ENCODE data around the gene ABCC5. TPM values are rescaled to one million over a fixed set of nuclear protein-coding genes. Genes with fewer than 3 reads are reported as not detected.
"Not testable (repeated sequence)": the region's sequence is repeated elsewhere in the genome, so short reads cannot be mapped to it uniquely, and the experiment has no call there.

Gene ABCC5
- total RNA-seq, 1 donor, result 18.3 TPM

DNA sequence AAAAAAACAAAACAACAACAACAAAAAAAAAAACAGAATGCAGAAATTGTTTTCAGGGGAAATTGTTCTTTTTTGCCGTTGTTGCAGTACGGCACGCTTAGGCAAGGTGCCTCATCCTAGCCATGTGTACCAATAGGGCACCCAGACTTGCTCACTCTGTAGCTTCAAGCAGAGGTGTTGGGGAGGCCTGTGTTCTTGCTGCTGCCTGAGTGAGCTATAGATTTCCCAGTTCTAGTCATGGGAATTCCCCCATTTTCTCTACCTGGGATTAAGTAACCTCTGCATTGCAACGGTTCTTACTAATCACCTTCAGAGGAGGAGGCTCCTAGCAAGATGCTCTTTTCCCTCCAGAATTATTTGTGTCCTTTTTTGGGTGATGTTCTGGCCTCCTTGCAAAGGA is 120.1 kb downstream of the ABCC5 start:
- DNase-seq (ENCODE audit: low read depth in 2 of 3, low spot score in 2 of 3), result no peak

DNA sequence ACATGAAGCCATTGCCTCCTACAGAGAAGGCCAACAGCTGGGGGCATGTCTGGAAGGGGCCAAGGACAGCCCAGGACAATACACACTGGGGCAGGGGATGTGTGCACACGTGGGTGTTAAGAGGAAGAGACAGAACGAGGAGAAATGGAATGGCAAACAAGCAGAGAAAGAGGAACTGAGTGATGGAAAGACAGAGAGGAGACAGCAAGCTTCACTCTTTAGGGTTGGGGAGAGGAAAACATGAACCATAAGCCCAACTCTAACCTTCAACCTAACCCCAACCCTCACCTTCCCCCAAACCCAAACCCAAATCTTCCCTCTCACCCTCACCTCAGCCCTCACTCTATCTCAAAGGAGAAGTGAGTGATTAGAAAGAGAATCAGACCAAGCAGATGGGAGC is 121.1 kb downstream of the ABCC5 start:
- no peak for DNase-seq (ENCODE audit: low read depth in 2 of 3, low spot score in 2 of 3)

DNA sequence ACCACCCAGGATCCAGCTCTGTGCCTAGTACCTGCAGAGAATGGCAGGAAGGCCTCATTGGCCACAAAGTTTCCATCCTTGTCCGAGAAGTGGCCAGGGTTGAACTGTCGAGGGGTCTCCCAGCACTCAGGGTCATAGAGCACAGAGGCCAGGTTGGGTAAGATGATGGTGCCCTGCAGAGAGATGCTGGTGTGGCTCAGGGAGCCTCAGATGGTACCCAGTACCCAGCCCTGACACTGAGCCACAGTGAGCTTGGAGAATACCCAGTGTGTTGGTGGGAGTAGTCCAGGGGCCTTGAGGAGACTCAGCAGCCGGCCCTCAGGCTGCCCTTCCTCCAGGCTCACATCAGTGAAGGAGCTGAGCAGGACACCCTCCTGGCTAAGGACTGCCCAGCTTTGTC is 121.5 kb downstream of the ABCC5 start:
- DNase-seq (ENCODE audit: low read depth in 2 of 3, low spot score in 2 of 3), result no peak

DNA sequence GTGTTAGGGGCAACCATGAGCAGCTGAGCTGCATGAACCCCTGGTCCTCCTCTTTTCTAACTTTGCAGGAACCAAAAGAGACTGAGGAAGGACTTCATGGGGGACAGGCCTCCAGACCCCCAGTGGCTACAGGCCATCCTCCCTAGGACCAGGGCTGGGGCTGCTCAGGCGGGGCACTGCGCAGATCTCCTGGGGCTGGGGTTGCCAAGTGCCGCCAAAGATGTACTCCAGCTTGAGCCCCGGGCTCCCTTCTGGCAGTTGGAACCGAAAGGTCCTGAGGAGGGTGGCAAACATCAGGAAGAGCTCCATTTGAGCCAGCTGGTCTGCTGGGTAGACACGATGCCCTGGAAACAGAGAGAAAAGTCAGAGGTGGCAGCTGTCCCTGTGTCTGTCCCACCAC is 121.9 kb downstream of the ABCC5 start:
- DNase-seq (ENCODE audit: low read depth in 2 of 3, low spot score in 2 of 3), result no peak

DNA sequence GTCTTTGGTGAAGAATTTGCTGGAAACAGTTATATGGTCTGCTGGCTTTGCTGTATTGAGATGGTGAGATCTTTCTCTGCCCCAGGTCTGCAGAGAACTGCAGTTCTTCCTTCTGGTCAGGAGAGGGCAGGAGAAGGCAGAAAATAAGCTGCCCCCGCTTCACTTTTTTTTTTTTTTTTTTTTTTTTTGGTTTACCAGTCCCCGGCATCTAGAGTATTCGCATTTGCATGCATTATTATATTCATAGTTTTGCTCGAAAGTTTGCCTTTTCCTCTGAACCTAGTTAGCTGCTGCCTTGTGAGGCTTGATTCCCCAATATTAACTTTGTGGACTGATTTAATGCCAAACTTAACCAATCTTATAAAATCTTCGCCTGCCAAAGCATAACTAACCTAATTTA is 122.4 kb downstream of the ABCC5 start:
- peak; percentile 14 to 71 (median 48) for DNase-seq (ENCODE audit: low read depth in 2 of 3, low spot score in 2 of 3)

DNA sequence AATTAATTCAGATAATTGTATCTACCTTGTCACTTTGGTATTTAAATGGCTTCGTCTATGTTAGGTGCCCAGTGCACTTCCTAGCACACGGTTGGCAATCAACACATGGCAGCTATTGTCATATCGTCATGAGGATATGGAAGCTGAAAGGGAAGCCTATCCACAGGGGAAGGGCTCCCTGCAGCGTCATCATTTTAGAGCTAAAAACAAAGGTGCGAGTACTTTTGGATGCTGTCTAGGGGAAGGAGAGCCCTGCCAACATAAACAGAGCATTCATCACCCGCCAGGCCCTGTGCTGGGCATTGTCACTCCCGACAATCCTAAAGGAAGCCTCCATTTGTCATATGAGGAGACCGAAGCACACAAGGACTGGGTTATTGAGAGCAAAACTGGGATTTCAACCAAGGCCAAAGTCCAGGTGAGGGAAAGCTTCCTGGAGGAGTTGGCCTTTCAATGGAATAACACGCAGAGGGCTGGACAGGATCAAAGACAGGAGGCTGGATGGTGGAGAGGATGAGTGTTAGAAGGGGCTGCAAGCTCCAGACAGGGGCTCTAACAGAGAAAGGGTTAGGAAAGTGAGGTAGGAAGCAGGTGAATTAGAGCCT is 125.0 kb downstream of the ABCC5 start:
- DNase-seq (ENCODE audit: low read depth in 2 of 3, low spot score in 2 of 3), result no peak

DNA sequence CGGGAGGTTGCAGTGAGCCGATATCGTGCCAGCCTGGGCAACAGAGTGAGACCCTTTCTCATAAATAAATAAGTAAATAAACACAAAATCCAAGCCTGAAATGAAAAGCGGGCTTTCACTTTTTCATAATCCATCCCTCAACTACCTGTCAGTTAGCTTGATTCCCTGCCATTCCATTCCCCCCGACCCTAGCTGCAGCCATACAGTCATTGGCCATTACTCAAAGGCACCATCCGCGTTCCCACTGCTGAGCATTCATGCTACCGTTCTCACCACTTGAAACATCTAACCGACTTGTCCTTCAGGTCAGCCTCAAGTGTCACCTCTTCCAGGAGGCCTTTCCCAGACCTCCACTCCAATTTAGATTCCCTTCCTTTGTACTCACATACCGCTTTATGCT is 131.9 kb downstream of the ABCC5 start:
- no peak for DNase-seq (ENCODE audit: low read depth in 2 of 3, low spot score in 2 of 3)

DNA sequence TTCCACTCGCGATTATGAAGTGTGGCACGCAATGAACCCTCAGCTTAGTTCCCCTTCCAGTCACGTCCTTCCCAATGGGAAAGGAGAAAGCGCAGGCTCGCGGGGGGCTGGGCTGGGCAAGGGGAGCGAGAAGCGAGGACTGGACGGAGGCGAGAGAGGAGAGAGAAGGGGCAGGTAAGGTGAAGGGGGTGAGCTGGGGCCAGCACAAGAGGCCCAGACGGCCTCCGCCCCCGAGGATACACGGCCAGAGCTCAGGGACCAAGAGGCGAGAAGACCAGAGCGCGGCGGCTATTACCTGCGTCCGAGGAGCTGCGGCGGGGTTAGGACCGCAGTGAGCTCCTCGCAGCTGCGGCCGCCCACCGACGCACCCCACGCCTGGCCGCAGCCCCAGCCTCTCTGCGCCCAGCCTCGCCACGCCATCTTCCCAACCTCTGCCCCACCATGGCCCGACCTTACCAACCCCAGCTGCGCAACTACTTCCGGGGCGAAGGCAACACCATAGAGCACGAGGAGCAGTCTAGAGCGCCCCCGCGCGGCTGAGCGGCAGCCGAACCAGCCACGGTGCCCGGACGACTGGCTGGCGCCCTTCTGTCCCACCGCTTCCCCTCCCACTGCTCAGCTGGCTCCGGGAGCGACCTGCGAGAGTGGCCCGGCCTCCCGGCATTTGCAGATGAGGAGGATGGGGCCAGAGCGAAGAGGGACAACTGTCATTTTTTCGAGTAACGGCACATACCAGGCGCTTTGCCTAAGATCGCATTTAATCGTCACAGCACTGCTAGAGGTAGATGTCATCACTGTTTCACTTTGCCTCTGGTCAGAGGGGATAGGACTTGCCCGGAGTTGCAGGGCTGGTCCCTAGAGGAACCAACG is 133.0 kb downstream of the ABCC5 start, which contains the start of gene PARL:
PARL (minus strand) TSS at position 454 of the 870 bp plus-strand sequence; CDS start at position 420, 34 bp downstream.
- peak; percentile 91 to 96 (median 94) for DNase-seq (ENCODE audit: low read depth in 2 of 3, low spot score in 2 of 3)

DNA sequence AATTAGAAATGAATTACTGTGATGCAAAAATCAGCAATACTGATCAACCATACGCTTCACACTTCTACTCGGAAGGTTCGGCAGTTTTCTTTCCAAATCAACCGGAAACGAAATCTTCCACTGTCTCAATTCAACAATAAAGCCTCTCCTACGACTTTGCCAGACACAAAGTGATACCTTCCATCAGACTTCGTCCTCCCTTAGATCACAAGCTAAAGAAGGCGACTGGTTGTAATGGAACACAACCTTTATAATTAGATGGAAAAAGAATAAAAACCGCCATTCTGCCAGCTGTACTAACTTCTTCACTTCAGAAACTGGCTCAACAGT is 133.6 kb downstream of the ABCC5 start:
- DNase-seq (ENCODE audit: low read depth in 2 of 3, low spot score in 2 of 3), result peak in 1 of 3 donors; percentile 19

DNA sequence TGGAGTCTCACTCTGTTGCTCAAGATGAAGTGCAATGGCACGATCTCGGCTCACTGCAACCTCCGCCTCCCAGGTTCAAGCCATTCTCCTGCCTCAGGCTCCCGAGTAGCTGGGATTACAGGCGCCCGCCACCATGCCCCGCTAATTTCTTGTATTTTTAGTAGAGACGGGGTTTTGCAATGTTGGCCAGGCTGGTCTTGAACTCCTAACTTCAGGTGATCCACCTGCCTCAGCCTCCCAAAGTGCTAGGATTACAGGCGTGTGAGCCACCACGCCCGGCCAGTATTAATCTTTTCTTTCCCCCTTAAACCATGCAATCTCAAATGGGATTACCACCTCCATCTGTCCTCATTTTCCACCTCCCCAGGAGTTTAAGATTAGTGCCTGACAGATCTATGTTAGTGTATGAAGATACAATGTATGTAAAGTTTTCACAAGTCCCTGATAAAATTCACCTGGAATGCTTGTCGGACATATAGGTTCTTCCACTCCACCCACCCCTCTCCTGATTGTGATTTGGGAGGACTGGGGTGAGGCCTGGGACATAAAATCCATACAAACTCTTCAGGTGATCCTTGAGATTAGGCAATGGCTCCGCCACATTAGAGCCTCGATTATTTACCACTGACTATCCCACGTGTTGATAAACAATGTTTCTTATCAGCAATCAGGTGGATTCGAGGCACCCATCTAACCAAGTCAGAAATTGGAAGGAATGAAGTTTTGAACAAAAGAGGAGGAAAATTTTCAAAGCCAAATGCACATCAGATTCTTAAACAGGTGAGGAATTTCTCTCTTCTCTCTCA is 134.2 kb downstream of the ABCC5 start:
- no peak for DNase-seq (ENCODE audit: low read depth in 2 of 3, low spot score in 2 of 3)

DNA sequence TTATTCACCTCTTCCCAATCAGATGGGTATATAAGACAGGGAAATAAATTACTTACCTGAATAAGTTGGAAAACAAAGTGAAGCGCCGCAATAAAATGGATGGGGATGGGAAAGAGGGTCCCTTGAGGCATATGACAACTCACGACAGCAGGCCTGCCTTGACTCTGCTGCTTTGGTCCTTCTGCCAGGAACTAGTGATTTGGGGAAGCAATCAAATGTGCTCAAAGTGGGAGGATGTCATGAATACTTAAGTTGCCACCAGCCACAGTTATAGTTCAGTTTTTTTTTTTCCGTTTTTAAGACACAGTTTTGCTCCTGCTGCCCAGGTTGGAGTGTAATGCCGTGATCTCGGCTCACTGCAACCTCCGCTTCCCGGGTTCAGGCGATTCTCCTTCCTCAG is 137.6 kb downstream of the ABCC5 start:
- DNase-seq (ENCODE audit: low read depth in 2 of 3, low spot score in 2 of 3), result no peak

DNA sequence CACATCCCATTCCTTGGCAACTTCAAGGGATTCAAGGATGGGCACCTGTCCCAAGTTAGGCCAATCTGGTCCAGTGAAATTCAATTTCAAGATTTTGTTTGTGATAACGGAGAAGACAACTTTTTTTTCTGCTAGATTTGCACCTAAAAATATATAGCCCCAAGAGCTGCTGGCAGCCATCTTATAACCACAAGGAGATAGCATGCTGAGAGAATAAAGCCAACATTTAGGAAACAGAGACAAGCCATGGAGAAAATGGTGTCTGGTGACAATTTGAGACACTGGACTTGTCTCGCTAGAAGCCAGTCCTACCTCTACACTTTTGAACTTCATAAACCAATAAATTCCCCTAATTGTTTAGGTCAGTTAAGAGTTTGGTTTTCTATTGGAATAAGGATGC is 138.4 kb downstream of the ABCC5 start:
- no peak for DNase-seq (ENCODE audit: low read depth in 2 of 3, low spot score in 2 of 3)

DNA sequence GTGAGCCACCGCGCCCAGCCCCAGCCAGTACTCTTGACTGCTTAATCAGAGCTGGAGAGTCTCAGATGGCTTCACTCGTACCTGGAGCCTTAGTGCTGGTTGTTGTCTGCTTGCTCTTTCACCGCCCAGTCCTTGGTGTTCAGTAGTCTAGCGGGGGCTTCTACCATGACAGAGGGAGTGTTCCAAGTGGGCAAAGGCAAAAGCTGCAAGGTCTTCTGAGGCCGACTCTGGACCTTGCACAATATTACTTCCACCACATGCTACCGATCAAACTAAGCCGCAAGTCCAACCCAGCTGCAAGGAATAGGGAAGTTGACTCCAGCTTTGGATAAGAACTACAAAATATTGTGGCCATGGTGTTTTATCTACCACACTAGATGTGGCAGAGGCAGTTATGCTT is 139.6 kb downstream of the ABCC5 start:
- DNase-seq (ENCODE audit: low read depth in 2 of 3, low spot score in 2 of 3), result peak in 2 of 3 donors; percentile 81 to 91

DNA sequence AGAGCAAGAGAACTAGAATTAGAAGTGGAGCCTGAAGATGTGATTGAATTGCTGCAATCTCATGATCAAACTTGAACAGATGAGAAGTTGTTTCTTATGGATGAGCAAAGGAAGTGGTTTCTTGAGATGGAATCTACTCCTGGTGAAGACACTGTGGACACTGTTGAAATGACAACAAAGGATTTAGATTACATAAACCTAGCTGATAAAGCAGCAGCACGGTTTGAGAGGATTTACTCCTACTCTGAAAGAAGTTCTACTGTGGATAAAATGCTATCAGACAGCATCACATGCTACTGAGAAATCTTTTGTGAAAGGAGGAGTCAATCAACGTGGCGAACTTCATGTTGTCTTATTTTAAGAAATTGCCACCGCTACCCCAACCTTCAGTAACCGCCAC is 140.5 kb downstream of the ABCC5 start:
- DNase-seq (ENCODE audit: low read depth in 2 of 3, low spot score in 2 of 3), result not testable (repeated sequence)

DNA sequence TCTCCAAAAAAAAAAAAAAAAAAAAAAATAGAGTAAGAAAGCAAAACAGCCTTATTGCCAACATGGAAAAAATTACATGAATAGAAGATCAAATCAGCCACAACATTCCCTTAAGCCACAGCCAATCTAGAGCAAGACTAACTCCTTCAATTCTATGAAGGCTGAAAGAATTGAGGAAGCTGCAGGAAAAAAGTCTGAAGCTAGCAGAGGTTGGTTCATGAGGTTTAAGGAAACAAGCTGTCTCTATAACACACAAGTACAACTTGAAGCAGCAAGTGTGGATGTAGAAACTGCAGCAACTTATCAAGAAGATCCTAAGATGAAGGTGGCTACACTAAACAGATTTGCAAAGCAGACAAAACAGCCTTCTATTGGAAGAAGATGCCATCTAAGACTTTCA is 142.3 kb downstream of the ABCC5 start:
- no peak for DNase-seq (ENCODE audit: low read depth in 2 of 3, low spot score in 2 of 3)

DNA sequence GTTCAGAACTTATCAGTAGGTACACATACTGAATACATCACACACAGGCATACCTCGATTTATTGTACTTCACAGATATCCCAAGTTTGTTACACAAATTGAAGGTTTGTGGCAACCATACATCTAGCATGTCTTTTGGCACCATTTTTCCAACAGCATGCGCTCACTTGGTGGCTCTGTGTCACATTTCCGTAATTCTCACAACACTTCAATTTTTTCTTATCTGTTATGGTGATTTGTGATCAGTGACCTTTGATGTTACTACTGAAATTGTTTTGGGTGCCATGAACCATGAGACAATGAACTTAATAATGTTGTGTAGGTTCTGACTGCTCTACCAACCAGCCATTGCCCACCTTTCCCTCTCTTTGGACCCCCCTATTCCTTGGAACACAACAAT is 143.8 kb downstream of the ABCC5 start:
- no peak for DNase-seq (ENCODE audit: low read depth in 2 of 3, low spot score in 2 of 3)

DNA sequence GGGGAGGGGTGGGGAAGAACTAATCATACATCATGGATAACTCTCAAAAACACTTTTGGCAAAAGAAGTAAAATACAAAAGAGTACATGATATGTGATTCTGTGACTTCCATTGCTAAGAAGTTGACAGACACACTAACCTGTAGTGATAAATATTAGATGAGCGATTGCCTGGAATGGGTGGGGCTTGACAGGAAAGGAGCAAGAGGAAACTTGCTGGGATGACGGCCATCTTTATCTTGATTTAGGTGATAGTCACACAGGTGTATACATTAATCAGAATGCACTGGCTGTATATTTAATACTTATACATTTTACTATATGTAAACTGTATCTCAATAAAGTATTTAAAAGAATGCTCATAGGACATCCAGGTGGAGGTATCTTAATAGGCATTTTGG is 146.1 kb downstream of the ABCC5 start:
- DNase-seq (ENCODE audit: low read depth in 2 of 3, low spot score in 2 of 3), result no peak

DNA sequence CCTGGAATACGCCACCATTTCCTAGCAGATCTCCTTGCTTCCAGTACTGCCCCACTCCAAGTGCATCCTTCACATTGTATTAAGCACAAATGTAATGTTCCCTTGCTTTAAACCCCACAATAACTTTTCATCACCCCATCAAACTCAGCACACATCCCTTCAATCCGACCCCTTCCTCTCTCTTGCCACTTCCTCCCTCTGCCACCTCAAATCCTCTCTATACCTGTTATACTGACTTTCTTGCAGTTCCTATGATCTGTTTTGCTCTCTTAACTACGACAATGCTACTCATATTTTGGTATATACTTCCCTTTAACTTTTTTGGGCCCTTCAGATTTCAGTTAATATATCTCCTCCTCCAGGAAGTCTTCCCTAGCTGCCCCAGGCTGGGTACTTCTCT is 147.1 kb downstream of the ABCC5 start:
- no peak for DNase-seq (ENCODE audit: low read depth in 2 of 3, low spot score in 2 of 3)
